Endothelial cell of hepatic sinusoid (primary cell): ENCODE results near the gene GTF3C2.
"Not testable (repeated sequence)": the region's sequence is repeated elsewhere in the genome, so short reads cannot be mapped to it uniquely, and the experiment has no call there.

Experiments
- in situ Hi-C: cut with HindIII; loops from 2 replicates; pipeline ENCODE4 v1.10.0; 2017; ENCODE audit warnings: low sequenced_read_pairs

The GTF3C2 gene

GRCh38 chr2:27322301-27322765, 34.2 kb downstream of the GTF3C2 start:
- in situ Hi-C loops, result no loop called here

- in situ Hi-C loops, result no loop called here
These were observed 35.5 kb downstream of the GTF3C2 start for GRCh38 chr2:27320958-27321543.

- in situ Hi-C loops, result not testable (repeated sequence)
These were observed 36.7 kb downstream of the GTF3C2 start for GRCh38 chr2:27319839-27320238.

GRCh38 chr2:27316655-27317412, 39.7 kb downstream of the GTF3C2 start:
- in situ Hi-C loops, result no loop called here

GRCh38 chr2:27315122-27315521, 41.4 kb downstream of the GTF3C2 start:
- in situ Hi-C loops, result no loop called here

GRCh38 chr2:27314709-27315108, 41.9 kb downstream of the GTF3C2 start:
- in situ Hi-C loops, result no loop called here

GRCh38 chr2:27313882-27314645, 42.5 kb downstream of the GTF3C2 start:
- in situ Hi-C loops, result no loop called here

GRCh38 chr2:27312152-27312551, 44.4 kb downstream of the GTF3C2 start:
- in situ Hi-C loops, result no loop called here

GRCh38 chr2:27309651-27310050, 46.9 kb downstream of the GTF3C2 start:
- in situ Hi-C loops, result no loop called here

GRCh38 chr2:27308359-27308881, 48.1 kb downstream of the GTF3C2 start, which contains the start of gene UCN:
TSS of gene UCN (minus strand) at chr2:27308445. CDS start at chr2:27307895, 550 bp downstream.
- in situ Hi-C loops, result no loop called here

- in situ Hi-C loops, result no loop called here
These were observed 48.8 kb downstream of the GTF3C2 start for GRCh38 chr2:27307545-27308358.

- in situ Hi-C loops, result no loop called here
These were observed 49.3 kb downstream of the GTF3C2 start for GRCh38 chr2:27307287-27307544.

- in situ Hi-C loops, result no loop called here
These were observed 49.8 kb downstream of the GTF3C2 start for GRCh38 chr2:27306573-27307286.

GRCh38 chr2:27306136-27306535, 50.4 kb downstream of the GTF3C2 start:
- in situ Hi-C loops, result no loop called here

- in situ Hi-C loops, result no loop called here
These were observed 51.0 kb downstream of the GTF3C2 start for GRCh38 chr2:27305516-27305915.

- in situ Hi-C loops, result no loop called here
These were observed 51.9 kb downstream of the GTF3C2 start for GRCh38 chr2:27304488-27305240.

- in situ Hi-C loops, result no loop called here
These were observed 53.2 kb downstream of the GTF3C2 start for GRCh38 chr2:27303093-27304025.

- in situ Hi-C loops, result not testable (repeated sequence)
These were observed 56.0 kb downstream of the GTF3C2 start for GRCh38 chr2:27300606-27301005.
